NK-92 treated with Interleukin-12 subunit alpha and Interleukin-12 subunit beta, amount 100 ng/mL, for 24 hours (cell line): Measurements from ENCODE around the gene C16orf74.
A peak's percentile ranks its signal among the peaks of the same experiment; 100 is the strongest.

Experiments used
- DNase-seq: peaks from one replicate; lab custom pipeline; 2025; lab: John Stamatoyannopoulos, UW

Gene C16orf74

DNA sequence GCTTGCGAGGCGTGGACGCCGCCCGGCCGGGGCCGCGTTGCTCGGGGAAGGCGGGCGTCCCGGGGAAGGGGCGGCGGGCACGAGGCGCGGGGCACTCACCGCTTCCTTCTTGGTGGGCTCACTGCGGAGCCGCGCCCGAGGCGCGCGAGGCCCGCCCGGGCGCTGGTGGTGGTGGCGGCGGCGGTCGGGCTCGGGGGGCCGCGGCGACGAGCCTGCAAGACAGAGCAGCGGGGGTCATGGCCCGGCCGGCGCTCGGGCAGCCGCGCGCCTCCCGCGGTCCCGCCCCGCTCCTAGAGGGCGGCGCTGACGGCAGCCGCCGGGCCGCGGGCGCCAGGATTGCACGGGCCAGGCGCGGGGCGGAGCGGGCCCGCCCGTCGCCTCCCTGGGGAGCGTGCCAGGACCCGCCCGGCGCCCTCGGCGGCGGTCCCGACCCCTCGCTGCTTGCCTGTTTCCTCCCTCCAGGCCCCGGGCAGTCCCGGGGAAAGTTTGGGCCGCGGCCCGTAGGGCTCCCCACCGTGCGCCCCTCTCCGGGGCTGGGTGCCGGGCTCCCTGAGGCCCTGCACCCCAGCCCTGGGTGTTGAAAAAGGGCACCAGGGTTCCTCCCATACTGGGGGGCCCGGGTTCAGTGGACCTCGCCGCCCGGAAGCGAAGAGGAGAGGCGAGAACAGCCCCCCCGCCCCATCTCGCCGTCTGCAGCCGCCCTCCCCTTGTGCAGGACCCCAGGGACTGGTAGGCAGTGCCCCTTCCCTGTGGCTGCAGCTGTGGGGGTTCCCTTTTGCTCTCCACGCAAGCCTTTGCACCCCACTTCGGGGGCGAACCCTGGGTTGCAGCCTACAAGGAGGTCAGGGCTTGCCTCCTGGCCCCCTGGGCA is at the start of gene C16orf74:
Gene C16orf74, minus strand, starts transcription at position 270 of the 871 bp plus-strand sequence. CDS start 15,879 bp downstream, outside the sequence.
- DNase-seq = no peak

DNA sequence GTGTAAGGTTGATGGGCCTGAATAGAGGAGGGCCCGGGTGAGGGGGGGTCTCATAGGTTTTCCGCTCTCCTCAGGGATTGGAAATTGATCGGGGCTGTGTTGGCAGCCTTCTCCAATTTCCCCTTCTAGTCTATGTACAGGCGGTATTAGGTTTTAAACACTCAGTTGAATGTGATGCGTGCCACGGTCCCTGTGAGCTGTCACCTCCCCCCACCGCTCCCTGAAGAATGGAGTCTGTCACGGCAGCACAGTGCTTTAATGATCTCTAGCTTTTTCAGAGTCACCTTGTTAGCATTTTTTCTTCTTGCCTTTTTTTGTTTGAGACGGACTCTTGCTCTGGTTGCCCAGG is 49.4 kb upstream of the C16orf74 start:
- DNase-seq = no peak

DNA sequence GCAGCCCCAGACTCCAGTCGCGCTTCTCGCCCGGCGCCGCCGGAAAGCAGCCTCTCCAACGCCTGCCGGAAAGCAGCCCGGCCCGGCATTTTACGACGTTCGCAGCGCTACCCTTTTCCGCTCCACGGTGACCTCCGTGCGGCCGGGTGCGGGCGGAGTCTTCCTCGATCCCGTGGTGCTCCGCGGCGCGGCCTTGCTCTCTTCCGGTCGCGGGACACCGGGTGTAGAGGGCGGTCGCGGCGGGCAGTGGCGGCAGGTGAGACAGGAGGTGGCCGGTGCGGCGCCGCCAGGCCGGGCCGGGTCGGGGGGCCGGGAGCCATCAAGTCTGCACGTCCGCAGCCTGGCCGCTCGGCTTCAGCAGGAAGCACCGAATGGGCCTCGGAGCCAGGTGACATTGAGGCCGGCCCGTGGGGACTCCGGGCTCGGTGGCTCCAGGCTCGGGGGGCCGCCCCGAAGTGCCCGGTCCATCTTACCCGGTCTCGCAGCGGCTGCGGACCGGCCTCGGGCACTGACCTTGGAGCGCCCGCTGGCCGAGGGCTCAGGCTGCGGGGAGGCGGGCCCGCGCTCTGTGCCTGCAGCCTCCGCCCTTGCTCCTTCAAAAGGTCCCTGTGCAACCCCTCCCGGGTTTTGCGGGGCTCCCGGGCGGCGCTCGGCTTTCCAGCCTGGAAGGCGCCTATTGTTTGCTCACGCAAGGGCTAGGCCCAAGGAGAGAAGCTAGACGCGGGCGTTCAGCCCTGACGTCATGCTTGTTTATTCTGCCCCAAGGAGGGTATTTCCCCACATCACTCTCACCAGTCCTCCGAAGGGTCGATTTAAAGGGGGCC is 48.8 kb upstream of the C16orf74 start, which contains the start of the genes COX4I1 and EMC8:
Gene COX4I1, plus strand, starts transcription at position 199 of the 824 bp plus-strand sequence. CDS start 1,511 bp downstream, outside the sequence.
Gene EMC8, minus strand, starts transcription at position 48 of the 824 bp plus-strand sequence. CDS start 249 bp downstream, outside the sequence.
- DNase-seq = peak; percentile 79

- no peak for DNase-seq
Measured at GRCh38 chr16:85798901-85799496, 48.1 kb upstream of the C16orf74 start.

DNA sequence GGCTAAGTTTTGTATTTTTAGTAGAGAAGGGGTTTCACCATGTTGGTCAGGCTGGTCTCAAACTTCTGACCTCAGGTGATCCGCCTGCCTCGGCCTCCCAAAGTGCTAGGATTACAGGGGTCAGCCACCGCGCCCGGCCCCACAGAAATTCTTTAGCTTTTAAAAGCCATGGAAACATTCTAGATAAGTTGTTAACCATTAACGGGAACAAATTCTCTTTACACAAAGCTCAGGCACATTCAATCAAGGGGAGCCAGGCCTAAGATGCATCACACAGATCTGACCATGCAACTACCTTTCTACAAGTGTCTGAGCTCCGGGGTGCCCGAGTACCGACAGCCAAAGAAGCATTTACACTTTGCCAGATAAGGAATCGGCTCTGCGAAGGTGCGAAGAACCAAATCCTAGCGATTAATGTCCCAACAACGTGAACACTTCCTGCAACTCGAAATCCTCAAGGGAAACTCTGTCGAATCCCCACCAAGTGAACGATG is 47.4 kb upstream of the C16orf74 start:
- no peak for DNase-seq

- DNase-seq = no peak
Measured at GRCh38 chr16:85796599-85796998, 45.7 kb upstream of the C16orf74 start.

DNA sequence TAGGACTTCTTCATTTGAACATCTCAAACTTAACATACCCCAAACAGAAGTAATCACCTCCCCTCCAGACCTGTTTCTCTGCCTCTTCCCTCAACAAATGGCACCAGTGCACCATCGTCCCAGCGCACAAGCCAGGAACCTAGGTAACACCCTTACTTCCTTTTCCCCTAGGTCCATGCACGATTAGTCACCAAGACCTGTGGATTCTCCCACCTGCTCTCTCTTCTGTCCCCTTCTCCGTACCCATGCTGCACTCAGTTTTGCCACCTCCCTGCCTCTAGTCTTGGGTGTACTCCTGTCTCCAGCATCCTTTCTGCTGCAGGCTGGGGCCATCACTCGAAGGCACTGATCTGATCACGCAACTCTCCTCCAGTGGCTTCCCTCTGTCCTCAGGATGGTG is 45.3 kb upstream of the C16orf74 start:
- no peak for DNase-seq

DNA sequence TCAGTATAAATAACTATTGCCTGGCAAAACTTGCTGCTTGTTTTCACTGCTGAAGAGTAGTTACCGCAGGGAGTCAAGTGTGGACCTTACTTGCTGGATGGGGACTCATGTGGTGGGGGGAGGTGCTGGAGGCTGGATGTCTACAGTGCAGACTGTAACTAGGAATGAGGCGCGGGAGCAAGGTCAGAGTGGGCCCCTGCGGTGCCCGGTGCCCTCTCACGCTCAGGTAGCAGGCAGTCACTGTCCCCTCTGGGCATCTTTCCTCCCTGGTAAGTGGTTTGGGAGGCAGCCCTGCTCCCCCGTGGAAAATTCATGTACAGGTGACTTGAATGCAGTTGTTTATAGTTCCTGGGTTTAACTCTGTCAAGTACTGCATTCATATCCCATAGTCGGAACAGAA is 43.8 kb upstream of the C16orf74 start:
- no peak for DNase-seq

DNA sequence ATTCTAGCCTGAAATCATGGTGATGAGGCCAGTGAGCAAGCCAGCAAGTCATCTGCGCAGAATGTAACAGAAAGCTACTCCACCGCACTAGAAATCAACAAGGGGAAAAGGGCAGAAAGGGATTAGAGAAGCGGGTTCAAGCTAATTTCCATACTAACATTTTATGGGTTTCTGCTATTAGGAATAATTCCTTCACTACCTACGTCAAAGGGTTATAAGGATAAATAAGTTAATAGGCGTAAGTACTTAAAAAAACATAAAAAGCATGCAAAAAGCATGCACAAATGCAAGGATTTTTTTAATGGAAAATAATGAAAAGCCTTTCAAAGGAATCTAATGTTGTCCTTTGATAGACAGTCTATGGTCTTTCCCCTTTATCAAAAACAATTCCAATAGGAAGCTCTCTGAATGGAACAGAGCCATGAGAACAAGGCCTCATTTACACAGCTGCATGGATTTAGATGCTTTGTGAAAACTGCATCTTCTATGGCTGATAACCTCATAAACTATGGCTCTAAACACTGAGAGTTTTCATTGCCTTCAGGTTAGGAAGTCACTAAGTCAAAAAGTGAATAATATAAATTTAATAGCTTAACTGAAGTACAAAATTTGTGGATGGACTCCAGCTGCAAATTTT is 42.9 kb upstream of the C16orf74 start:
- DNase-seq = no peak

GRCh38 chr16:85789773-85790172 is 38.9 kb upstream of the C16orf74 start:
- DNase-seq = no peak

DNA sequence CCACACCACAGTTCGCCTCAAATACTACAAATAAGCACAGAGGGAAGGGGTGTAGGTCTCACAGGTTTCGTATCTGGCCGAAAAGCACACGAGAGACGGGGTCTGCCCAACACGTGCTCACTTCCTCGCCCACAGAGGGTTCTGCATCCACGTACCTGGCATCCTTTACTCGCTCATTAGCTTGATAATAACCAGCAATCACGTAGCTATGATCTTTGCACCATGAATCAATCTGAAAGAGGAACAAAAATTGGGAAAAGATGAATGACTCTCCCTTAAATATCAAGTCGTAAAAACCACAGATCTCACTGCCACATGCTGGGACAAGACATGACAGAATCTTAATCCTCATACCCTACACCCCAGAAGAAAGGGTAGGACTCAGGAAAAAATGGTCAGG is 37.9 kb upstream of the C16orf74 start:
- DNase-seq = no peak

- no peak for DNase-seq
Measured at GRCh38 chr16:85785927-85786326, 35.0 kb upstream of the C16orf74 start.

DNA sequence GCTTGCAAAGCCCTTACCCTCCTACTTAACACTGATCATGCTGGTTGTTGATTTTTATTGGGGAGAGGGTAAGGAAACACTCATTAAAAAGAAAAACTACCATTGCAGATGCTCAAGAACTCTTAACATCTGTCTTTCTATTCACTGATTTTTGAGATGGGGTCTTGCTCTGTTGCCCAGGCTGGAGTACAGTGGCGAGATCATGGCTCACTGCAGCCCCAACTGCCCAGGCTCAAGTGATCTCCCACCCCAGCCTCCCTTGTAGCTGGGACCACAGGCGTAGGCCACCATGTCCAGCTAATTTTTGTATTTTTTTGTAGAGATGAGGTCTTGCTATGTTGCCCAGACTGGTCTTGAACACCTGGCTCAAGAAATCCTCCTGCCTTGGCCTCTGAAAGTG is 33.9 kb upstream of the C16orf74 start:
- DNase-seq = no peak

DNA sequence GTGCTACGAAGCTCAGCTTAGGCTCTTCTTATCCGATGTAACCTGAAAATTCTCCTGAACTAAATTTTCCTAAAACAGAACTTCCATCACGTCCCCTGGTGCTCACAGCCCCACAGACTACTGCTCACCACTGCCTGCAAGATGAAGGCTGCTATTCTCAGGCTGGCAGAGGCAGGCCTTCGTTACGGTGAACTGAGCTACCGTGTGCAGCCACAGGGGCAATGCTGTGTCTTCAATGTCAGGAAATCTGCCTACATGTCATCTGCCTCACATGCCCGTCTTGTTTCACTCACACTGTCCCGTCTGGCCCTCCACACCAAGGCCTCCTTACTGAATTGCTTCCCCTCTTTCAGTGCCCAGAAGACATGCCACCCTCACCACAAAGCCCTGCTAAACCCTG is 32.5 kb upstream of the C16orf74 start:
- DNase-seq = no peak

DNA sequence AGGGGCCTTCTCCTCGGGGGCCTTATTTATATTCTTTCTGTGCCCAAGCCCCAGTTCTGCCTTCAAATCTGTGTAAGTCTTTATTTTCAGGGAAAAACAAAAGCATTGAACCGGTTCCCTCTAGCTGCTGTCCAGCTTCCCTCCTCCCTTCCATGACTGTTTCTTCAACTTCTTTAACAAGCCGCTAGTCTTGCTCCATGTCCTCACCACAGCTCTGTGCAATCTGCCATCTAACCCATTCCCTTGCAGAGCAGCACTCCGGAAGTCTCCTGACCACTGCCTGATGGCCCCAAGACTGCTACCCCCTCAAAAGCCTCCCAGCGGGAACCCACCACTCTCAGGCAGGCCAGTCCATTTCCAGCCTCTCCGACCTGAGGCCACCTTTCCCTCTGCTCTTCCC is 31.6 kb upstream of the C16orf74 start:
- DNase-seq = no peak

DNA sequence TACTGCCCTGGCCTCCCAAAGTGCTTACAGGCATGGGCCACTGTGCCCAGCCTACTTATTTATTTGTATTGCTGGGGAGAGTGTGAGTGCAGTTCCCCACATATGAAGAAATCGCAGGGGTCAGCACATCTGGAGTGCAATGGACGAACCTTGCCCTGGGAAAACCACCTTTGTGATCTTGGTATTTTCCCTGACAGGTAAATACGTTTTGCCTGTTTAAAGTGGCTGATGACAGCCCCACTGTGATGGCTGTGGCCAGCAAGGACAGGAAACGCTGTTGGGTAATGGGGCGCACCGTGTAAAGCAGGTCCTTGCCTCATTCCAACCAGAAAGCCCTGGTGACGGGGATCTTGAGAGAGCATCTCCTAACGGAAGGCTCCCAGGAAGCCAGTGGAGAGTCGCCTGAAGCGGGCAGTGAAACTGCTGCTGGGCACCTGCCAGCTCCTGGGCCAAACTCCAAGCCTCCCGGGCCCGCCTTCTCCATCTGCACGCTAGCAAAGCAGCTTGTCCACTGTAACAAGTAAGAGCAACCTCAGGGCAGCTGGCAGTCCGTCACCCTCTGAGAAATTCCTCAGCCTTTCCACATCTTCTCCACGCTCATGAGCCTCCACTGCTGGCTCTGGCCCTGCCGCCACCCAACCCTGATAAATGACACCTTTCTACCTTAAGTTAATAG is 30.9 kb upstream of the C16orf74 start:
- DNase-seq = no peak

GRCh38 chr16:85781156-85781555 is 30.3 kb upstream of the C16orf74 start:
- no peak for DNase-seq

- no peak for DNase-seq
Measured at GRCh38 chr16:85780281-85780680, 29.4 kb upstream of the C16orf74 start.

- no peak for DNase-seq
Measured at GRCh38 chr16:85778873-85779272, 28.0 kb upstream of the C16orf74 start.

- DNase-seq = no peak
Measured at GRCh38 chr16:85777583-85778310, 26.9 kb upstream of the C16orf74 start.

- DNase-seq = no peak
Measured at GRCh38 chr16:85774811-85775210, 23.9 kb upstream of the C16orf74 start.
